Activated CD8-positive, alpha-beta memory T cell treated with anti-CD3 and anti-CD28 coated beads for 36 hours (primary cell): ENCODE data around the gene SHROOM2. TPM values are rescaled to one million over a fixed set of nuclear protein-coding genes. Genes with fewer than 3 reads are reported as not detected.
"Not testable (repeated sequence)": the region's sequence is repeated elsewhere in the genome, so short reads cannot be mapped to it uniquely, and the experiment has no call there.

Source experiments
- CTCF ChIA-PET: fragments of 350-600 bp; sonication (Branson Sonifier 250); formaldehyde crosslinking; loops from one replicate; lab custom pipeline; 2021; ENCODE audit warnings: antibody characterized with exemption; lab: Charles Lee
- POLR2A ChIA-PET: fragments of 350-600 bp; sonication (Branson Sonifier 250); formaldehyde crosslinking; loops from one replicate; lab custom pipeline; 2021; ENCODE audit warnings: antibody characterized with exemption; lab: Charles Lee
- total RNA-seq, 2 experiments: library from RNA; stranded (reverse); gene quantifications; one replicate each; pipeline ENCODE4 v1.2.3, GENCODE V29; 2021

Gene SHROOM2
- total RNA-seq, 2 experiments from 2014 or later, result not detected

GRCh38 chrX:9784332-9784731, 1.9 kb upstream of the SHROOM2 start:
- ChIA-PET CTCF (no interaction called here), POLR2A (no interaction called here)

DNA sequence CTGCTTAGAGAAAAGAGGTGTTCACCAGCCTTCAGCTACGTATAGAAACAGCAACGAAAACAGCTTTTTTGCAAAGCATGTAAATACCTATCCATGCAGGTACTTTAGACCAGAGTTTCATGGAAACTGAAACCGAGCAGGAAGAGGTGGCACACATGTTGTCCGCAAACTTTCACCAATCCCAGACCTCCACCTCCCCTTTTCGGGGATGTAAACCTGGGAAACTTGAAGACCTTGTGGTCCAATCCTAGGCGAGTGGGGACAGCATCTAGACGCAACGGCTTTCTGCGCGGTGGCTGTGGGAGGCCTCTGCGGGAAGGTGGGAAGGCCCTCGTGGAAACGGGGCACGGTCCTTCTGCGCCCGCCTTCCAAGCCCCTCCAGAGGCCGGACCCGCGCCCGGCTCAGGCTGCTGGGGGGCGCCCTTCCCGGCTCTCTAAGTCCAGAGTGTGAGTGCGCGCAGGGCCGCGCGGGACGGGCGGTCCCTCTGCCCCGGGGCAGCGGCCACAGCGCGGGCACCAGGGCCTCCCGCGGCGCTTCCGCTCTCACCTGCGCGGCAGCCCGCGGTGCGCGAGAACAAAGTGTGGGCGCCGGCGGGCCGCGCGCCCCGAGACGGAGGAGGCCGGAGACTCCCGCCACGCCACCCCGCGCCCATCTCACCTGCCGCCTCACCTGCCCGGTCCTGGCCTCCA, 830 bp upstream of the SHROOM2 start:
- CTCF ChIA-PET, result no interaction called here
- POLR2A ChIA-PET, result no interaction called here

- POLR2A ChIA-PET, result no interaction called here
- CTCF ChIA-PET, result no interaction called here
Measured at GRCh38 chrX:9786798-9787635, 788 bp downstream of the SHROOM2 start.

DNA sequence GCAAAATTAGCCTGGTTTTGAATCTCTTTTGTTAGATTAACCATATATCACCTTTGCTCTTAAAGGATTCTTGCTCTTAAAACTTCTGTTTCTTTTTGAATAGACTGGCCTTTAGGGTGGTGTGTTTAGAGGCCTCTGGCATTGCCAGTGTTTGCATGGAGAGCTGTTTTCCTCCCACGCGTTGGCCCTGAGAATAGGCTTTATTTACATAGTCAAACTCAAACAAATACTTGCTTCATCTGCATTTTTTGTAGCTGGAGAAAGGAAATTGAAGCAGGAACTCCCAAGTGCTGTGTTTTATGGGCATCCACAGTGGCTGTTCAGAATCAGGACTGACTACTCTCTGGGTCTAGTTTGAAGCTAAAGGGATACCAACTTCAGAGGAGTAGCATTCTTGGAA, 2.7 kb downstream of the SHROOM2 start:
- POLR2A ChIA-PET, result no interaction called here

DNA sequence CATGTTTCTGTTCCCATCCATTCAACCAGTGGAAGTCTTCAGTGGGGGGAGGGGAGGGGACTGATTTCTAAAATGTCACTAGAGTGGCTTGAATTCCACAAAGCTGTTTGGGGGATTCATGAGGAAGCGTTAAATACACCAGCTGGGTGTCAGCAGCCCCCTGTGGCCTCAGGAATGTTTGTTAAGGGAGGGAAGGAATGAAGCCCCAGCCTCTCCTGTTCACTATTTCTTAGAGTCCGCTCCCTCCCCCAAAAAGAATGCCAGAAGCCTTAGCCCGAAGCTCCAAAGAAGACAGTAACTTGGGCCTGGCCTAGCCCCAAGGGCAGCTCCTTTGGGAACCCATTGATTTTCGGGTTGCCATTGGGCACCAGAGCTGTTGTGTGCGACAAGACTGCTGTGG, 3.3 kb downstream of the SHROOM2 start:
- ChIA-PET CTCF (no interaction called here), POLR2A (no interaction called here)

More for the DNA sequence above, 2.7 kb downstream of the SHROOM2 start:
- CTCF ChIA-PET, result no interaction called here

DNA sequence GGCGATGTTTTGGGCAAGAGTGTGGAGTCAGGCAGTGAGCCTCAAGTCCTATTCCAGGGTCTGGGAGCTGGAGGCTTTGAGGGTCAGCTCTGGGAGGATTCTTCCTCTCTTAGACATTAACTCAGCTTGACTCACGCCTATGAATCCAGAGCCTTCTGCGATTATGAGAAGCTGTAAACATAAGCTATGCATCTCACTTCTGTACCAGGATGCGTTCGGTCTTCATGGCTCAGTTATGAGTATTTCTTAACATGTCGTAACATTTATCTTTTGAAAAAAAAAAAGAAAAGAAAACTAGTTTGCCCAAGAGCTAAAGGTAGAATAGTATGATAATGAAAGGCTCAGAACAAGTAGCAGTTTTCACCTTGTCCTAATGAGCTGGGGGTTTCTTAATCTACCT, 4.6 kb downstream of the SHROOM2 start:
- ChIA-PET CTCF (no interaction called here), POLR2A (no interaction called here)

- ChIA-PET CTCF (no interaction called here), POLR2A (no interaction called here)
Measured at GRCh38 chrX:9794495-9794894, 8.3 kb downstream of the SHROOM2 start.

DNA sequence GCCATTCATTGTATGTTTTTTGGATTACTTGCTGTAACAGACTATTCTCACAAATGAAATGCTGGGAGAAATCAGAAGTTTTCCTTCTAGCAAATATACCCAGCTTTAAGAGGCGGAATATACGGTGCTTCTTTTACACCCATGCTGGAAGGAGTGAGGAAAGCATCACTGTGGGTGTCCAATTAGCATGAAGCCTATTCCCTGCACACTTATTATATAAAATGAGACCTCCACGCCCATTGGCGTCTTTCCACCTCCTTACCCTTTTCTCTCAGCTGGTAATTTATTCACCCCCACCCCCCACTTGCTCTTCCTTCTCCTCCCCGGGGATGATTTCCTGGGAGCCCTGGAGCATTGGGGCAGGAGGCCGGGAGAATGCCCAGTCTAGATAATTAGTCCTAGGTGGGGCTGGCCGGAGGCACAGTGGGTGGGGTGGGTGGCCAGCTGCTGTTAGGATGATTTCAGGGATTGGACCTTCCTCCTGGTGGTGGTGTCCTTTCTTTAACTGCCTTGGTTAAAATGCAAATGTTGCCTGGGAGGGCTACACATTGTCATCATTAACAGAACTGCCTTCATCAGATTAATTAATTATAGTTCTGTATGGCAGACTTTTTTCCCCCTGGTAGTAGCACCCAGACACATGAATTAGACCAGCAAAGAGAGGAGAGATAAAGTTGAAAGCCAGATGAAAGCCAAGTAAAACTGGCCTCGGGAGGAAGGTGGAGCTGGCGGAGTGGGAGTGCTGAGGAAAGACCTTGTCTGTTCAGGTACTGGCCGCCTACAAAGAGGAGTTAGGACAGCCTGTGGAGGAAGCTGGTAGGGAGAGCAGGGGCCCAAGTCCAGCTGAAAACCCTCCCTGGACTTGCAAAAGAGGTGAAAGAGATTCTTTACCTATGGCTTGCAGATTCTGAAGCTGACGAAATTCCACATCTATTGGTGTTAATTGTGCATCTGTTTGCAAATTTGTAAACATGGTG, 11.4 kb downstream of the SHROOM2 start:
- ChIA-PET CTCF (no interaction called here), POLR2A (no interaction called here)

- CTCF ChIA-PET, result no interaction called here
Measured at GRCh38 chrX:9802737-9803136, 16.5 kb downstream of the SHROOM2 start.

GRCh38 chrX:9804444-9804843, 18.2 kb downstream of the SHROOM2 start:
- CTCF ChIA-PET, result no interaction called here
- POLR2A ChIA-PET, result no interaction called here

More at GRCh38 chrX:9802737-9803136, 16.5 kb downstream of the SHROOM2 start:
- POLR2A ChIA-PET, result no interaction called here

DNA sequence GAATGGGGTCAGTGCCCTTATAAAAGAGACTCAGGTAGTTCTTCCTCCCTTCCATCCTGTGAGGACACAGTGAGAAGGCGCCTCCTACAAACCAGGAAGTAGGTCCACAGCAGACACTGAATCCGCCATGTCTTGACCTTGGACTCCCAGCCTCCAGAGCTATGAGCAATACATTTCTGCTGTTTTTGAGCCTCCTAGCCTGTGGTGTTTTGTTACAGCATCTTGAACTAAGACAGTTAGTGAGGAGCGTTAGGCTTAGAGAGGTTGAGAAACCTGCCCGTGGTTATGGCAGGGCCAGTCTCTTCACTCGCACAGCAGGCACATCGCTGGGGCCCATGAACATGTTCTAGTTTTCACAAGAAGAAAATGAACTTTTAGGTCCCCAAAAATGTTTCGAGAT, 19.7 kb downstream of the SHROOM2 start:
- ChIA-PET POLR2A (no interaction called here), CTCF (no interaction called here)

DNA sequence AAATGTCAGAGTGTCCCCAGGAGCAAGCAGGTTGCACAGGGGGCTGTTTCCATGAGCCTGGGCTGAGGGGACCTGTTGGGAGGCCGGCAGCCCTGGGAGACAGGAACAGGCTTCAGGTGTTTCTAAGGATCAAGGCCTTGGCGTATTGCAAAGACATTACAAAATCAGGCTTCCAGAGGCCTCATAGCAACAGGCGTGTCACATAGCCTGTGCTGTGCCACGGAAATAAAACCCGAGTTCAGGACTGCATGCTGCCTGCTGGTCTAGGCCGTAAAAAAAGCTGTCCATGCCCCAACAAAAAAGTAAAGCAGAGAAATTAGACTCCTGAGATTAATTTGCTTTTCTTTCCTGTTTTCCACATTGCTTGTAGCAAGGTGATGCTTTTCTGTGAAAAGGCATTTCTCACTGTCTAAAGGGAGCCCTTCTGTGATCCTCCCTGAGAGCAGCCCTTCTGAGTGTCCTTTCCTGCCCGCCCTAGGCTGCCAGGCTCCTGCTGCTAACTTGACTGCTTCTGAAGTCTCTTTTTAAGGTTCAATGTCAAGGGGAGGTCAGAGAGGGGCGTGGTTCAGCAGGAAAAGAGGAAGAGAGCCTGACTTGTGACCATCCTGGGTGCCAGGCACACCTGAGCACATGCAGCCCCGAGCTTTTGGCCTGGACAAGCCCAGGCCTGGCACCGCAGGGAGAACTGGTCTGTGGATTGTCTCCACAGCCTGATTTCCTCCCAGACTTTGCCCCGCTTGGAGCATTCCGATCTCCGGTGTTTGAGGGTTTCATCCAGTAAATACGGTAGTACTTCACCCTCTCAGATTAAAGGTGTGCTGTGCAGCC, 21.3 kb downstream of the SHROOM2 start:
- ChIA-PET CTCF (no interaction called here), POLR2A (no interaction called here)

DNA sequence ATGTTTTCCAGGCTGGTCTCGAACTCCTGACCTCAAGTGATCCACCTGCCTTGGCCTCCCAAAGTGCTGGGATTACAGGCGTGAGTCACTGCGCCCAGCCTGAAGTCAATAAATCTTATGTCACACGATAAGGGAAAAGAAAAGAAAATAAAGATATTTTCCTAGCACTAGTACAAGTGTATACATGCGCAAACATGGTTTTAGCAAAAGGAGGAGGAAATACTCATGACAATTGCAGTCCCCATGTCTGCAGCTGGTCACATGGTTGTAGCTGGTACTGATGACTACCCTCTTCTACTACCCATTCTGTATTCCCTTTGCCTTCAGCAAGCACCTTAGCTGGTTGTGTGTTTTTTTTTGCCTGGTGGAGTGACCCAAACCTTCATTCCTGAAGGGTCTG, 23.6 kb downstream of the SHROOM2 start:
- CTCF ChIA-PET, POLR2A ChIA-PET: not testable (repeated sequence)

- POLR2A ChIA-PET, result not testable (repeated sequence)
Measured at GRCh38 chrX:9811086-9811485, 24.9 kb downstream of the SHROOM2 start.

DNA sequence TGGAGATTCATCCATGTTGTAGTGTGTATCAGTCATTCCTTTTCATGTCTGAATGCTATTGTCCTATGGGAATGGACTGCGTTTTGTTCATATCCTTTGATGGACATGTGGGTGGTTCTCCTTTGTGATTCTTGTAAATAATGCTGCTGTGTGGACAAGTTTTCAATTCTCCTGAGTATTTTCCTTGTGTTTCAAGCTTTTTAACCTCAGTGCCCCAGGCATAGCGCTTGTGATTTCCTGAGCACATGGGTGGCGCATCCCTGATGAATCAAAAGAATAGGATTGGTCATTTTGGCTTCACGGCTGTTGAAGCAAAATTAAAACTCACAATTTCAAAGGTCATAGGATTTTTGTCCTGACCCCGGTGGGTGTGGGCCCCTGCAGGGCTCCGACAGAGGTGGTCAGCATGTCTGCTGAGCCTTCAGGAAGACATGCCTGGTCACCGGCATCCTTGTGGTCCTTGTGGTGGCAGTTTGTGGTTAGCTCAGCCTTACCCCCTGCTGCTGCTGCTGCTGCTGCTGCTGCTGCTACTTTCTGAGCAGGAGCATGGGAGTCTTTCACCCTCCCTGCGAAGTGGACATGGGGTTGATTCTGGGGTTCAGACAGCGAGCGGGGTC, 30.0 kb downstream of the SHROOM2 start:
- POLR2A ChIA-PET, result no interaction called here
- CTCF ChIA-PET, result interaction anchor here (0.5 kb wide), 1 partner anchor 491 kb away, joined by 4 read pairs; no protein-coding TSS in a partner anchor

More at GRCh38 chrX:9811086-9811485, 24.9 kb downstream of the SHROOM2 start:
- CTCF ChIA-PET, result not testable (repeated sequence)

DNA sequence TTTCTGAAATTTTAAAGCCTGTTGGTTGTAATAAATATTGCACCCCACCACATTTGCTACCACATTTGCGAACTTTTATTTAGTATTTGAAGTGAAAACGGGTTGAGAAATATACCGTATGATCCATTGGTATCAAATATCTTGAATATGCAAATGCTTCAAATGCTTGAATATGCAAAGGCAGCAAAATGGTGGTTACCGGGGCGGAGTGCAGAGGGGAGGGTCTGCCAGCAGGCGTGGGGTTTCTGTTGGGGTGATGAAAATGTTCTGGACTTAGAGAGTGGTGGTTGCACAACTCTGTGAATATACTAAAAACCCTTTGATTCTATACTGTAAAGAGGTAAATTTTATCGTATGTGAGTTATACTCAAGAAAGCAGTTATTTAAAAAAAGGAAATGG, 35.3 kb downstream of the SHROOM2 start:
- ChIA-PET CTCF (no interaction called here), POLR2A (no interaction called here)

- POLR2A ChIA-PET, result no interaction called here
- CTCF ChIA-PET, result no interaction called here
Measured at GRCh38 chrX:9824554-9824953, 38.3 kb downstream of the SHROOM2 start.

GRCh38 chrX:9825129-9825790, 39.0 kb downstream of the SHROOM2 start:
- POLR2A ChIA-PET, result no interaction called here
- CTCF ChIA-PET, result no interaction called here
